Fibroblast of the aortic adventitia (primary cell): ENCODE data around the gene CDC42EP2. TPM values are rescaled to one million over a fixed set of nuclear protein-coding genes. Genes with fewer than 3 reads are reported as not detected.

Experiments used
- DNase-seq: peaks from one replicate; pipeline ENCODE4 v3.0.0-alpha.2; 2010; ENCODE audit warnings: low read depth
- H3K4me3 ChIP-seq: 2 replicates; pipeline ENCODE4 v1.5.1; 2011; ENCODE audit warnings: low read depth, mild to moderate bottlenecking, control low read depth, low read length, moderate library complexity
- CTCF ChIP-seq: IDR thresholded peaks from 2 replicates; pipeline ENCODE4 v1.5.1; 2011; ENCODE audit warnings: mild to moderate bottlenecking, low read length, control low read depth, inconsistent platforms; ENCODE audit not compliant: insufficient read depth
- total RNA-seq: library from RNA; depleted of rRNA; stranded (reverse); fragments of >200 nt; gene quantifications from 2 replicates; pipeline ENCODE4 v1.2.3, GENCODE V29; 2012; ENCODE audit warnings: low replicate concordance

The CDC42EP2 gene
- total RNA-seq, 1 donor = 28.0 TPM

- DNase-seq = no peak
- TF ChIP-seq CTCF = no peak
These were observed 25.6 kb downstream of the CDC42EP2 start for GRCh38 chr11:65340226-65340625.

GRCh38 chr11:65341856-65342255 lies 27.2 kb downstream of the CDC42EP2 start:
- no peak for TF ChIP-seq CTCF
- DNase-seq = no peak
- H3K4me3 ChIP-seq = no peak overlapping the region

More at GRCh38 chr11:65340226-65340625, 25.6 kb downstream of the CDC42EP2 start:
- no peak overlapping the region for H3K4me3 ChIP-seq

GRCh38 chr11:65351511-65351910 lies 36.8 kb downstream of the CDC42EP2 start:
- H3K4me3 ChIP-seq = no peak overlapping the region
- TF ChIP-seq CTCF = no peak
- DNase-seq = no peak

GRCh38 chr11:65352783-65353182 lies 38.1 kb downstream of the CDC42EP2 start:
- H3K4me3 ChIP-seq = no peak overlapping the region
- DNase-seq = peak; percentile 54
- peak; percentile 52 for TF ChIP-seq CTCF

GRCh38 chr11:65353376-65353775 lies 38.7 kb downstream of the CDC42EP2 start:
- no peak overlapping the region for H3K4me3 ChIP-seq
- TF ChIP-seq CTCF = no peak
- DNase-seq = no peak

GRCh38 chr11:65353900-65354264 lies 39.2 kb downstream of the CDC42EP2 start:
- DNase-seq = no peak
- TF ChIP-seq CTCF = no peak
- H3K4me3 ChIP-seq = peak overlapping the region; percentile 71

- DNase-seq = peak; percentile 88
- peak within 1 kb of the TSS; percentile 71 for H3K4me3 ChIP-seq
- peak; percentile 3 for TF ChIP-seq CTCF
These were observed 39.8 kb downstream of the CDC42EP2 start, which contains the start of gene TIGD3 for GRCh38 chr11:65354265-65355012. Gene TIGD3 (plus strand): TSS chr11:65354751. CDS start chr11:65355809, 1,058 bp downstream.
